NCI-H2171 (cell line): ENCODE measurements around the gene WDR54.
"Not testable (repeated sequence)": the region's sequence is repeated elsewhere in the genome, so short reads cannot be mapped to it uniquely, and the experiment has no call there.

Experiments
- DNase-seq: peaks from one replicate; lab custom pipeline; 2025; lab: John Stamatoyannopoulos, UW

The WDR54 gene

DNA sequence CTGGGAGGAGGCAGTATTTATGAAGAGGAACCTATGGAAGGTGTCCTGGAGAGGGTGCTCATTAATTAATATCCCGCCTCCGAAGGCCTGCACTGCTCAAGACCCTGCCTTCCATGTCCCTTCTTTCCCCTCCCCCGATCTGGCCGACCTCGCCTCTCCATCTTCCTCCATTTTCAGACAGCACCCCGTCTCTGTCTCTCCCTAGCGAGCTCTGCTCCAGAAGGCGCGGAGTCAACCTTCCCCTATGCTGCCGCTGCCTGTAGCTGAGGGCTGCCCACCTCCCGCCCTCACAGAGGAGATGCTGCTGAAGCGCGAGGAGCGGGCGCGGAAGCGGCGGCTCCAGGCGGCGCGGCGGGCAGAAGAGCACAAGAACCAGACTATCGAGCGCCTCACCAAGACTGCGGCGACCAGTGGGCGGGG, 35.6 kb downstream of the WDR54 start:
- peak; percentile 57 for DNase-seq

GRCh38 chr2:74457549-74458131, 36.1 kb downstream of the WDR54 start:
- DNase-seq = peak; percentile 83

- DNase-seq = peak; percentile 97
Measured at GRCh38 chr2:74458132-74458937, 36.8 kb downstream of the WDR54 start, which contains the start of gene WBP1. Gene WBP1 (plus strand): TSS chr2:74458438. CDS start chr2:74458603, 165 bp downstream.

DNA sequence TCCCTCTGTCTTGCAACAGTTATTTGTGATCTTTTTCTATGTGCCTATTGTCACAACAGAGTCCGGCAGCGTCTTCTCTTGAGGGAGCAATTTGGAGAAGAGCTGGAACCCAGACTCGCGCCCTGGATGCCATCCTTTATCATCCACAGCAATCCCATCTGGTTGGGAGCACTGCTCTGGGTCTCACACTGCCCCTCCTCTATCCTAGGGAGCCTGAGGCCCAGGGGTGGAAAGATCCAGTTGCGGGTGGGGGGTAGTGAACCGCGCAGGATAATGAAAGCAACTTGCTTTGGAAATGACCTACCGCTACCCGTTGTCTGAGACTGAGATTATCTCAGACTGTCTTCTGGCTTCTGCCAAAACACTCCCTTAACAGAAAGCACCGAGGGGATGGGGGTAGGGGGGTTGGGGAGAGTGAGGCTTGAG, 37.4 kb downstream of the WDR54 start:
- no peak for DNase-seq

DNA sequence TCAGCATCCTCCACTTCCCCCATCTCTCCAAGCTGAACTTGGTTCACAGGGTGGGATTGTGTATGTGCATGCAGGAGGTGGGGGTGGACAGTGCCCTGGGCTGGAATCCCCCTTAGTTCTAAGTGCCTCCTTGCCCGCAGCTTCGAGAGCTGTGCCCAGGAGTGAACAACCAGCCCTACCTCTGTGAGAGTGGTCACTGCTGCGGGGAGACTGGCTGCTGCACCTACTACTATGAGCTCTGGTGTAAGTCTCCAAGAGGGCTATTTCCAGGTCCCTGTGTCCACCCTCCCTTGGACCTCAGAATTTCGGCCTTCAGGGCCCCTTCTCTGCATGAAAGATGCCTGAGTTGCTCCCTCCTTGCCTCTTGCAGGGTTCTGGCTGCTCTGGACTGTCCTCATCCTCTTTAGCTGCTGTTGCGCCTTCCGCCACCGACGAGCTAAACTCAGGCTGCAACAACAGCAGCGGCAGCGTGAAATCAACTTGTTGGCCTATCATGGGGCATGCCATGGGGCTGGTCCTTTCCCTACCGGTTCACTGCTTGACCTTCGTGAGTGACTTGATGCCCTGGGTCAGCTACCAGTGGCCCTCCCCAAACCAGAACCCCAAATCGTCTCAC, 38.1 kb downstream of the WDR54 start:
- not testable (repeated sequence) for DNase-seq

DNA sequence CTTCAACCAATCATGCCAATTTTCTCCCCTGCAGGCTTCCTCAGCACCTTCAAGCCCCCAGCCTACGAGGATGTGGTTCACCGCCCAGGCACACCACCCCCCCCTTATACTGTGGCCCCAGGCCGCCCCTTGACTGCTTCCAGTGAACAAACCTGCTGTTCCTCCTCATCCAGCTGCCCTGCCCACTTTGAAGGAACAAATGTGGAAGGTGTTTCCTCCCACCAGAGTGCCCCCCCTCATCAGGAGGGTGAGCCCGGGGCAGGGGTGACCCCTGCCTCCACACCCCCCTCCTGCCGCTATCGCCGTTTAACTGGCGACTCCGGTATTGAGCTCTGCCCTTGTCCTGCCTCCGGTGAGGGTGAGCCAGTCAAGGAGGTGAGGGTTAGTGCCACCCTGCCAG, 38.7 kb downstream of the WDR54 start:
- DNase-seq = not testable (repeated sequence)

DNA sequence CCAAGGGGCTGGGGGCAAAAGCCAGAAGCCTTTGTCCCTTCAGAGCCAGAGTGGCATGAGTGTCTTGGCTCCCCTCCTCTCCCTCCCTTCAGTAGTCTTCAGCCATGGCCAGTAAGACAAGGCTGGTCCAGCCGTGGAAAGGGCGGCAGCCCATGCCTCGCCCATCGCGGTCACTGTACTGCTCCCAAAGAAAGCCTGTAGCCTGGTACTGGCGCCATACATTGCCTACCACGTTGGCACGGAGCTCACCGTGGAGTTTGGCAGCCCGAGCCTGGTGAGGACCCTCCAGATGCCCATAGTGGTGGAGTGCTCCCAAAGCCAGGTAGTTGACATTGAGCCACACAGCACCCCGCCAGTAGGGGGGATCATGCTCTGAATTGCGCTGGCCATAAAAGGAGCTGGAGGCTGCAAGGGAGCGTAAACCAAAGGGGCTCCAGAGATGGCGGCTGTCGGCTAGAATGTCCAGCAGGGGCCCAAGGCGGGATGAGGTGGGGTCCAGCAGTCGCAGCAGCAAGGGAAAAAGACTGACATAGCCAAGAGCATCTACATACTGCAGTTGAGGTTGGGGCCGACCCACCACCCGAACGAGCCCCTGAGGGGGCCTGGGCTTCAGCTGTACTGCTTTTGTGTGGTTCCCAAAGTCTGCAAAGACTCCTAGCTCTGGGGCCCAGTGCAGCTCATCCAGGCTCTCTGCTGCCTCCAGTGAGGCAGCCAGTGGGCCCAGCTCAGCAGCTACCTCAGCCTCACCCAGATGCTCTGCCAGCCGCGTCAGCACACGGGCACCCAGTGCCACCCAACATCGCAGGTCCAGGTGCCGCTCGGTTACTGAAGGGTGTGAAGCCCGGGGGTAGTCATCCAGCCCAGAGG, 39.9 kb downstream of the WDR54 start:
- DNase-seq = no peak

GRCh38 chr2:74462054-74462785, 40.7 kb downstream of the WDR54 start:
- no peak for DNase-seq

GRCh38 chr2:74462786-74463105, 41.2 kb downstream of the WDR54 start:
- DNase-seq = no peak

DNA sequence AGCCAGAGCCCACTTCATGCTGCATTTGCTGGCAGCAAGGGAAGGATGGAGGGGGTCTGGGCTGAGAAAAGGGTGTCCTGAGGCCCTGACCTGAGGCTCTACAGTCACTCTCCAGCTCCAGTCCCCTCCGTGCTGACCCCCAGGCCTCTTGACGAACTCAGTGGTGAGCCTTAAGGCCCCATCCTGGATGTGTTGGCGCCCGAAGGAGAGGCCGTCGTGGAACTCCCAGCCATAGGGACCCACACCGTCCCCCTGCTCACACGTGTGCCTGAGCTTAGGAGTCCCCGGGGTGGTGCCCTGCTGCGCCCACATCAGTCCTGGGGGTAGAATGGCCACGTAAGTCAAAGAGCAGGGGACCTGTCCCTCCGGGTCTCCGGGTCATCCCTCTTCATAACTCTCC, 42.9 kb downstream of the WDR54 start:
- DNase-seq = no peak

GRCh38 chr2:74470742-74471141, 49.2 kb downstream of the WDR54 start:
- not testable (repeated sequence) for DNase-seq

GRCh38 chr2:74471332-74472065, 50.0 kb downstream of the WDR54 start:
- no peak for DNase-seq

GRCh38 chr2:74472086-74472944, 50.8 kb downstream of the WDR54 start, which contains the start of gene MRPL53:
Gene MRPL53 (minus strand): TSS chr2:74472680. CDS start chr2:74472660, 20 bp downstream.
- DNase-seq = peak; percentile 94

DNA sequence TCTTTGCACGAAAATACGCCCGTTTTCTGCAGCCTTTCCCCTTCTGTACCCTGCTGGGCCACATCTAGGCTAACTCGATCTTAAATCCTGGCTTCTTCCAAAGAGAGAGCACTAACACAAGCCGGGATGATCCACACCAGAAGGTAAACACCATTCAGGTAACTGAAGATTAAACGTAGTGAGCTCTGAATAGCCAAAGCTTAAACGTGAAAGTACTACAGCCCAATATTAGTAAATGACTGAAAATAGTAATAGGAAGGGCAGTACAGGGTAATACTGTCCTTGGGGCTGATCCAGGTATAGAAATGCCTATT, 51.4 kb downstream of the WDR54 start:
- no peak for DNase-seq

DNA sequence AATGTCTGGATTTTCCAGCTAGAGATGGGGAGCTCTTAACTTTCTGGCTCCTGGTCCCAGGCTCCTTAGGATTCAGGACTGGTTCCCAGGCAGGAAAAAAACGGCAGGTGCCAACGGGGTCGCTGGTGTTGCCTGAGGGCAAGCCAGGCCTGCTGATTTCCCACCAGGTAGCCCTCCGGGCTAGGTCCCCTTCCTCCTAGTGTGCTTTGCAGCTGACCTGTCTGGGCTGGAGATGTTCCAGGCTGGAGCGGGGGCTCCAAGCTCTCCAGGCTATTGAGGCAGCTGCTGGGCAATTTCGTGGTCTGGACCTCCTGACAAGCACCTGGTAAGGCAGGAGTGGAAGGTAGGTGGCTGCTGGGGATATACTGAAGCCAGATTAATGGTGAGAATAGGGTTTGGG, 53.0 kb downstream of the WDR54 start:
- no peak for DNase-seq

- DNase-seq = no peak
Measured at GRCh38 chr2:74474899-74475298, 53.4 kb downstream of the WDR54 start.
